ENCODE results near the gene CMTM3.
A peak's percentile ranks its signal among the peaks of the same experiment; 100 is the strongest.

Gene CMTM3

DNA sequence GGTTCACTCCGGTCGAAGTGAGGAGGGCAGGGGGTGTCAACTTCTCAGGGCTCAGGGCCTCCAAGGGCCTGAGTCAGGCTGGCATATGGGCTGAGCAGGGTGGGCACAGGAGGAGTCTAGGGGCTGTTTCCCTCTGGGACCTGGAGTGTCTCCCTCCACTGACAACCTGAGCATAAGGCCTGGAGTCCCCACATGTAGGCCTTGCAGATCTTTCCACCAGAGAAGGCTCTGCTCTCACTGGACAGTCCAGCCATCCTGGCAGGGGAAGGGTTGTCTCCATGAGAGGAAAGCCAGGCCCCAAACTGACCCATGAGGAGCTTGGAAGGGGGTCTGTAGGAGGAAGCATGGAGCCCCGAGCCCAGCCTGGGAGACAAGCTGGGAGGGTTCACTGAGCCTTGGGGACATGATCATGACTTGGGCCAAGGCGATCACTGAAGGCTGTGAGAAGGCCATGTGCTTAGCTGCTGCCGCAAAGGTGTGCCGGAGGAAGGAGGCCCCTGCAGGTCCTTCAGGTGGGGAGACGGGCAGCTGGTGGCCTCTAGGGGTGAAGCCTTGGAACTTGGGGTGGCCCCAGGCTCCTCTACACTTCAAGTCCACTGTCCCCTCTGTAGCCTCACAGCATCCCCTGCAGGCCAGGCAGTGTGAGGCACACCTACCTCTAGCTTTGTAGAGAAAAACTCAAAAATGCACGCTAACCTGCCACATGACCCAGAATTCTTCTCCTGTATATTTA, 15.4 kb upstream of the CMTM3 start (continued):
- TF ChIP-seq, protein P1, sequence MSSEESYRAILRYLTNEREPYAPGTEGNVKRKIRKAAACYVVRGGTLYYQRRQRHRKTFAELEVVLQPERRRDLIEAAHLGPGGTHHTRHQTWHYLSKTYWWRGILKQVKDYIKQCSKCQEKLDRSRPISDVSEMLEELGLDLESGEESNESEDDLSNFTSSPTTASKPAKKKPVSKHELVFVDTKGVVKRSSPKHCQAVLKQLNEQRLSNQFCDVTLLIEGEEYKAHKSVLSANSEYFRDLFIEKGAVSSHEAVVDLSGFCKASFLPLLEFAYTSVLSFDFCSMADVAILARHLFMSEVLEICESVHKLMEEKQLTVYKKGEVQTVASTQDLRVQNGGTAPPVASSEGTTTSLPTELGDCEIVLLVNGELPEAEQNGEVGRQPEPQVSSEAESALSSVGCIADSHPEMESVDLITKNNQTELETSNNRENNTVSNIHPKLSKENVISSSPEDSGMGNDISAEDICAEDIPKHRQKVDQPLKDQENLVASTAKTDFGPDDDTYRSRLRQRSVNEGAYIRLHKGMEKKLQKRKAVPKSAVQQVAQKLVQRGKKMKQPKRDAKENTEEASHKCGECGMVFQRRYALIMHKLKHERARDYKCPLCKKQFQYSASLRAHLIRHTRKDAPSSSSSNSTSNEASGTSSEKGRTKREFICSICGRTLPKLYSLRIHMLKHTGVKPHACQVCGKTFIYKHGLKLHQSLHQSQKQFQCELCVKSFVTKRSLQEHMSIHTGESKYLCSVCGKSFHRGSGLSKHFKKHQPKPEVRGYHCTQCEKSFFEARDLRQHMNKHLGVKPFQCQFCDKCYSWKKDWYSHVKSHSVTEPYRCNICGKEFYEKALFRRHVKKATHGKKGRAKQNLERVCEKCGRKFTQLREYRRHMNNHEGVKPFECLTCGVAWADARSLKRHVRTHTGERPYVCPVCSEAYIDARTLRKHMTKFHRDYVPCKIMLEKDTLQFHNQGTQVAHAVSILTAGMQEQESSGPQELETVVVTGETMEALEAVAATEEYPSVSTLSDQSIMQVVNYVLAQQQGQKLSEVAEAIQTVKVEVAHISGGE (tag by site-specific recombination; conservative IDR thresholded peaks at IDR 0.05; ENCODE audit: low read depth) = no peak
- TF ChIP-seq ZSCAN23 (tag by site-specific recombination; IDR thresholded peaks at IDR 0.05) (no peak), ZNF146 (tag by site-specific recombination; IDR thresholded peaks at IDR 0.05) (no peak), ZNF223 (tag by site-specific recombination; IDR thresholded peaks at IDR 0.05) (no peak), HIC1 (tag by site-specific recombination; IDR thresholded peaks at IDR 0.05) (no peak), ZNF658 (tag by site-specific recombination; IDR thresholded peaks at IDR 0.05) (no peak), ZNF548 (tag by site-specific recombination; IDR thresholded peaks at IDR 0.05) (no peak), SP7 (tag by site-specific recombination; IDR thresholded peaks at IDR 0.05) (no peak)
- TF ChIP-seq, protein P2, sequence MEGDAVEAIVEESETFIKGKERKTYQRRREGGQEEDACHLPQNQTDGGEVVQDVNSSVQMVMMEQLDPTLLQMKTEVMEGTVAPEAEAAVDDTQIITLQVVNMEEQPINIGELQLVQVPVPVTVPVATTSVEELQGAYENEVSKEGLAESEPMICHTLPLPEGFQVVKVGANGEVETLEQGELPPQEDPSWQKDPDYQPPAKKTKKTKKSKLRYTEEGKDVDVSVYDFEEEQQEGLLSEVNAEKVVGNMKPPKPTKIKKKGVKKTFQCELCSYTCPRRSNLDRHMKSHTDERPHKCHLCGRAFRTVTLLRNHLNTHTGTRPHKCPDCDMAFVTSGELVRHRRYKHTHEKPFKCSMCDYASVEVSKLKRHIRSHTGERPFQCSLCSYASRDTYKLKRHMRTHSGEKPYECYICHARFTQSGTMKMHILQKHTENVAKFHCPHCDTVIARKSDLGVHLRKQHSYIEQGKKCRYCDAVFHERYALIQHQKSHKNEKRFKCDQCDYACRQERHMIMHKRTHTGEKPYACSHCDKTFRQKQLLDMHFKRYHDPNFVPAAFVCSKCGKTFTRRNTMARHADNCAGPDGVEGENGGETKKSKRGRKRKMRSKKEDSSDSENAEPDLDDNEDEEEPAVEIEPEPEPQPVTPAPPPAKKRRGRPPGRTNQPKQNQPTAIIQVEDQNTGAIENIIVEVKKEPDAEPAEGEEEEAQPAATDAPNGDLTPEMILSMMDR (tag by site-specific recombination; IDR thresholded peaks at IDR 0.05) = peak; percentile 58

- Histone ChIP-seq H3K27ac (ENCODE audit: extremely low read depth, low read depth, low read length) (no peak overlapping the region), H3K9me3 (ENCODE audit: control insufficient read depth, insufficient read depth, low read depth, low read length) (no peaks in the 10 kb centered on the region), H3K36me3 (ENCODE audit: control insufficient read depth in 2 of 2, insufficient read depth in 1 of 2, low read length in 2 of 2) (no peaks in the 10 kb centered on the region), H3K4me1 (ENCODE audit: control insufficient read depth, insufficient read depth, low read length) (no peaks in the 10 kb centered on the region), H3K4me3 (ENCODE audit: low read depth, low read length) (no peak overlapping the region)
- POLR2A ChIA-PET = no interaction called here
- TF ChIP-seq PRDM1 (tag by site-specific recombination; IDR thresholded peaks at IDR 0.05) = peak; percentile 92
- no peak for TF ChIP-seq GLI2 (tag by site-specific recombination; IDR thresholded peaks at IDR 0.05; ENCODE audit: borderline replicate concordance, low read depth)
- CTCF ChIA-PET = interaction anchor here (0.6 to 1.8 kb wide), 5 partner anchors 9 to 128 kb away, joined by 3 to 7 read pairs (median 4); no protein-coding TSS in a partner anchor
Measured at GRCh38 chr16:66590322-66590721, 14.2 kb upstream of the CMTM3 start.

DNA sequence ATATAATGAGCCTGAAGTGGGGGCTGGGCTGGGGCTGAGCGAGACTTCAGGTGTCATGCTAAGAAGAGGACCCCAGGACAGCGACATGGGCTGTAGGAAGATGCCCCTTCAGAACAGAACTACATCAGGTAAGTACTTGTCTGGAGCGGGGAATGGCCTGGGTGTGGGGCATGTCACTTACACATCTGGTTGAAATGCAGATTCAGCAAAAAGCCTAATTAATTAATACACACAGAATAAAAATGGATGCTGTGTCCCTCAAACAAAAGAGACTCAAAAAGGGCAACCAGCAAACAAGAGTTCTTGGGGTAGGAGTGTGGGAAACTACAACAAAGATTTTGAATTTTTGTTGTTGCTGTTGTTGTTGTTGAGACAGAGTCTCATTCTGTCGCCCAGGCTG, 13.5 kb upstream of the CMTM3 start:
- Histone ChIP-seq H3K4me3 (ENCODE audit: low read depth, low read length) (no peak overlapping the region), H3K4me1 (ENCODE audit: control insufficient read depth, insufficient read depth, low read length) (no peaks in the 10 kb centered on the region), H3K27ac (ENCODE audit: extremely low read depth, low read depth, low read length) (no peak overlapping the region), H3K9me3 (ENCODE audit: control insufficient read depth, insufficient read depth, low read depth, low read length) (no peaks in the 10 kb centered on the region), H3K36me3 (ENCODE audit: control insufficient read depth in 2 of 2, insufficient read depth in 1 of 2, low read length in 2 of 2) (no peaks in the 10 kb centered on the region)
- CTCF ChIA-PET = interaction anchor here (1.8 kb wide), 1 partner anchor 60 kb away, joined by 7 read pairs; no protein-coding TSS in a partner anchor
- TF ChIP-seq ZNF639 (tag by site-specific recombination; IDR thresholded peaks at IDR 0.05) = no peak
- no peak for TF ChIP-seq ZNF140 (tag by site-specific recombination; IDR thresholded peaks at IDR 0.05)
- no peak for TF ChIP-seq ZFHX2 (tag by site-specific recombination; conservative IDR thresholded peaks at IDR 0.05)
- TF ChIP-seq, protein P2 (tag by site-specific recombination; IDR thresholded peaks at IDR 0.05) = no peak
- TF ChIP-seq ZNF585B (tag by site-specific recombination; IDR thresholded peaks at IDR 0.05) = no peak
- POLR2A ChIA-PET = no interaction called here

Data from HEK293 (cell line).